HG03378 (cell line): Measurements from ENCODE around the gene SEMA4D.
"Not testable (repeated sequence)": the region's sequence is repeated elsewhere in the genome, so short reads cannot be mapped to it uniquely, and the experiment has no call there.

ENCODE experiments used
- ATAC-seq: cut with Tn5 transposase; IDR thresholded peaks from one replicate; pipeline ENCODE4 v1.9.1; 2021; ENCODE audit warnings: mild to moderate bottlenecking, moderate library complexity; ENCODE audit not compliant: unreplicated experiment

Gene SEMA4D

DNA sequence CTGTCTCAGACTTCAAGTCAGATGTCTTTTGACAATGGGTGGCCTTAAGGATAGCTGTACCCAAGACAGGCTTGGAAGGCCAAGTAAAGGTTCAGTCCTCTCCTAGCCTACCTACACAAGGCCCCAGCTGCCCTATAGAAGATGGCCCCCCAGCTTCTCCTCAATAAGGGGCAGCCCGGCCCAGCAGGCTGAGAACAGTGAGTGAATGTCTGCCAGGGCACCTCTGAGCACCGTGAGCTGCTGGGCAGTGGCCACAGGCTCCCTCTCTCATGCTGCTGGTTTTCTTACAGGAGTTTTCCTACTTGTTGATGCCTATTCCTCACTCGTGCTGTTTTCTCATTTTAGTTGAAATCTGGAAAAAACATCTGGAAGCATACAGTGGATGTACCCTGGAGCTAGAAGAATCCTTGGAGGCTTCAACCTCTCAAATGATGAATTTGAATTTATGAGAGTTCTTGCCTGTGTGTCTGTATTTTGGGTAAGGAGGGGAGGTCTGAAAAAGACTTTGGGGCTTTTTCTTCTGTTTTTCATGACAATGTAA, 139.5 kb downstream of the SEMA4D start:
- no peak for ATAC-seq

DNA sequence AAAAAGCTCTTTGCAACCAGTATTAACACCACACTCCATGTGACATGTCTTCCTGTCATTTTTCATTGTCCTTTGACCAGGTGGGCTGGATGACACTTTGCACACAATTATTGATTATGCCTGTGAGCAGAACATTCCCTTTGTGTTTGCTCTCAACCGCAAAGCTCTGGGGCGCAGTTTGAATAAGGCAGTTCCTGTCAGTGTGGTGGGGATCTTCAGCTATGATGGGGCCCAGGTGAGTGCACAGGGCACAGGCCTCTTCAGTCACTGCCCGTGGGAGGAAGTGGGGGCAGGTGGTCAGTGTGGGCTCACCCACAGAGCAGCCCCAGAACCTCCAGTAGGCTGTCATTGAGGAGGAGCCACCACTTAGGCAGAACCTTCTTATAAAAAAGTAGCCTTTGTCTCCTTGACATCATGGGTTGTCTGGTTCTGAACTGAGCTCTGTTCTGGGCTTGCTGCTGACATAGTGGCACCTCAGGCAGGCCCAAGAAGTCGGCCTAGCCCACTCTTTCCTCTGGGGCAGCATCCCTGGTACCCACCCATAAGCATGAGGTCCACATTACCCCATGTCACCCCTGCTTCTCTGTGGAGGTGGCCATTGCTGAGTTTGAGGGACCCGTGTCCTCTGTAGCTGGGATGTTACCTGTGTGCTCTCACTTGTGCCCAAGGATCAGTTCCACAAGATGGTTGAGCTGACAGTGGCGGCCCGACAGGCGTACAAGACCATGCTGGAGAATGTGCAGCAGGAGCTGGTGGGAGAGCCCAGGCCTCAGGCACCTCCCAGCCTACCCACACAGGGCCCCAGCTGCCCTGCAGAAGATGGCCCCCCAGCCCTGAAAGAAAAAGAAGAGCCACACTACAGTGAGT, 140.3 kb downstream of the SEMA4D start:
- ATAC-seq, result no peak

DNA sequence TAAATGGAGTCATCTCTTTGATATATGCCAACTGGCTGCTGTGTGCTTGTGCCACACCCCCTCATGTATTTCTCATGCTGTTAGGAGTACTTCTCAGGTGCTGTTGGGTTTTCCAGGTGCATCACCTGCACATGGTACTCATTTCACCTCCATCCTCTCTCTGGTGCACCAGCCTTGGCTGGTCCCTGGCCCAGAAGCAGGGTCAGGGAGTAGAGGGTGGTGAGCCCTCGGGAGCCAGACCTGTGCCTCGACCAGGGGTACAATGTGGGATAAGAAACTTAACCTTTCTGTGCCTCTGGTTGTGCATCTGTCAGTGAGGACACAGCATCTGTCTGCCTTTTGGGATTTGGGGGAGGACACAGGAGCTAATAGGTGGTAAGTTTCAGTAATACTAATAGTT, 141.1 kb downstream of the SEMA4D start:
- no peak for ATAC-seq

DNA sequence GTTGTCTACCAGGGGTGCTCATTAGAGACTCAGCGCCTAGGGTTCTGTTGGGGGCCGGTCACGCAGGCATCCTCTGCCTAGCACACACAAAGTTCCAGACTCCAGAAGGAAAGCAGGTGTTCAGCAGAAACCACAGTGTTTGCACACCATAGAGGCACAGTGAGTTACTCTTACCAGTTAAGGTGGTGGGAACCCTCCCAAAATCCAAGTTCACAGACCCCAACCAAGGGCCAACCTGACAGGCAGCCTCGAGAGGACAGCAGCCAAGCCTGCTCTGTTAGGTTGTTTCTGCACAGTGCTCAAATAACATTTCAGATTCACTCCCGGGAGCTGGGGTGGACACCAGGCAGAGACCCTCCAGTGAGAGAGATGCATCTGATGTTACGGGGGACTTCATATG, 143.4 kb downstream of the SEMA4D start:
- no peak for ATAC-seq

DNA sequence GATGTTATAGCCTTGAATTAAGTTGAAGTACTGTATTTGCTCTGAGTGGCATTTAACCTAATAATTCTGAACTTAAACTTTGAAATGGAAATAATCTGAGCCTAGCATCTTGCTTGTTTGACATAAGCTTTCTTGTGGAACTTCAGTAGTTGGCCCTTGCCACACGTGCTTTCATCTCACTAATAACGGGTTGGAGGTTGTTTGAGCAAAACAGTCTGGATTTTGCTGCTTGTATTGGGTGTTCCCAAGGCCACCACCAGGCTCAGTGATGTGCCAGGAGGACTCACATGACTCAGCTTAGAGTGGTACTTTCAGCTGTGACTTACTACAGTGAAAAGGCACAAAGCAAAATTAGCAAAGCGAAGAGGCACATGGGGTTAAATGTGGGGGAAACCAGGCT, 143.9 kb downstream of the SEMA4D start:
- ATAC-seq, result no peak

DNA sequence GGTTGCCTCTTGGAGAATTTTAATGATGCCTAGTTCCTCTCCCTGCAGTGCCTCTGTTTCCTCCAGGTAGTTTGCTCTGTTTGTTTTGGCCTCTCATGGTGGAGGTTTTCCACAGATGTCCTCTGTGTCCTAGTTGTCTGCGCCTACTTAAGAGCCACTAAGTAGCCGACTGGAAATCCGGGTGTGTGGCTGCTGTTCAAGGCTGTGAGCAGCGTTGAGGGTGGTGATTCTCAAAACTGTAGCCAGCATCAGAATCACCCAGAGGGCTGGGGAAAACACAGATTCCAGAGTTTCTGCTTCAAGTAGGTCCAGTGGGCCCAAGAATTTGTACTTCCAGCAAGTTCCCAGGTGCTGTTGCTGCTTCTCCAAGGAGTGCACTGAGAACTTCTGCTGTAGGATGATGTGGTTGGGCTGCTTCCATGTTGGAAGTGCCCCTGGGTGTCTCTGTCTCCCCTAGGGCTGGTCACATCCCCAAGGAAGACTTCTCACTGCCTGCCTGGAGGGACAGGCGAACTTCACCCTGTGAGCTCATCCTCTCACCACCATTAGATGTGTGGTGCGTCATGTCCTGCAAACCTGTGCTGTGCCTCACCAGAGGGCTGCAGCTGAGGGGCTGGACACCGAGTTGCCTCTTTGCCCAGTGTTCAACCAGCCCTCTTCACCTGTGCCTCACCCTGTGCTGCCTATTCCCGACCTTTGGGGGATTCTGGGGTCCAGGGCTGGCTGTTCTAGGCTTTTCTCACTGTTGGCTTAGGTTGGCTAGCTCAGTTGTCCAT, 144.9 kb downstream of the SEMA4D start:
- no peak for ATAC-seq

DNA sequence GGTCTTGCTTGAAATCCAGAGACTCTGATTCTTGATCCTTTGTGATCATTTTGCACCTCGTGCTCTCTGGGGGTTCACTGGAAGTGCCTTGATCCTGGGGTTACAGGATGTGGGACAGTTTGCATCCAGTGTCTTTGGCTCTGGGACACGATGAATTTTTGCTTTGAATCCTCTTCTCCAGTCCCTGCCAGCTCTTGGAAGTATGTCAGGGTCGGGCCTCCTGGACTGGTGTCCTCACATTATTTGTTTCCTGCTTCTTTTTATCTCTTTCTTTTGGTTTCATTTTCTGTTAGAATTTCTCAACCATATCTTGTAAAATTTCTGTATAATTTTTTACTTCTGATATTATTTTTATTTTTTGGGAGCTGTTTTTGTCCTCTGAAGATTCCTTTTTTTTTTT, 145.5 kb downstream of the SEMA4D start:
- no peak for ATAC-seq

DNA sequence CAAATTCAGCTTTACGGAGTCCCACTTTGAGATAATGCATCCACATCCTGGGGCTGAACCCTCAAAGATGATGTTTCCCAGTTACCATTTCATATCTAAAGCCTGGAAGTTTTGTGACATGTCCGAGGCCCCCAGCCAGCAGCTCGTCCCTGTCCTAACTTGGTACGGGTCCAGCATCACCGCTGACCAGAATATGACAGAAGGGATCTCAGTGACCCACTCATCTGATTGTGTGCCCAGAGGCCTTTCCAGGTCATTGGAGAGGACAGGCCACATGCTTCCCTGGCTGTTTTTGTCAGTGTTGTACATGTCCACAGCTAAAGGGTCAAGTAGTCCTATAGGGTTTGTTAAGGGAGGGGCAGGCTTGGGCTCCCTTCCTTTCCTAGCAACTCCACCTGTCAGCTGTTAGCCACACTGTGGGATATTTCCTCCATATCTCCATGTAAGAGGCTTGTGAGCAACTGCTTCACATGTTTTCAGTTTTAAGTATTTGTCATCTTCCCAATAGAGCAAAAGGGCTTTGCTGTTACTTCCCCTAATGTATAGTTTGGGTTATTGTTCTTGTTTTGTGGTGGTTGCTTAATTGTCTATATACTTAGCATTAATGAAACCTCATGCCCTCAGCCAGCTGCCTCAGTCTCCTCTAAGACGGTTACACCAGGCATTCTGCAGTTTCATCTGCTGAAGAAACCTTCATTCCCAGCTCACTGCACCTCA, 146.2 kb downstream of the SEMA4D start:
- ATAC-seq, result no peak

DNA sequence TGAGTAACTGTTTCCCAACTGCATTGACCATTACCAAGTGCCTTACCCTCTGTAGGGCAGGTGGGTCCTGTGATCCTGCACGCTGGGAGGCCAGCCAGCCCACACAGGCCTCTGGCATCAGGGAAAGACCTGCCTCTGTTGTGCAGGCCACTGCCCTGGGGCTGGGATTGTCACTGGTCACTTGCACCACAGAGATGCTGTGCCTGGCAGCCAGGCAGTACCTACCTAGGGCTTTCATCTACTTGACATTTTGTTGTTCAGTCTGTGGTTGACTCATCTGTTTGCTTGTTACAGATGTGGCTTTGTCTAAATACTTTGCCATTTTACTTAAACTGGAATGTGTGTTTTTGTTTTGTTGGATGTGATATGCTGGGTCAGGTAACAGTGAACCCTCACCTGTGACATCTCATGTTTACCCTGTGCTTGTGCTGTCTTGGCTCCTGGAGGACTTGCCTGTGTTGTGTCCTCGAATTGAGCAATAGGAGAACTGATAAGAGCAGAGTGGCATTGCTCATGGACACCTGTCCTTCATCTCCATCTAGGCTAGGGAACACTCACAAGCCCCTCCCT, 146.8 kb downstream of the SEMA4D start:
- no peak for ATAC-seq

DNA sequence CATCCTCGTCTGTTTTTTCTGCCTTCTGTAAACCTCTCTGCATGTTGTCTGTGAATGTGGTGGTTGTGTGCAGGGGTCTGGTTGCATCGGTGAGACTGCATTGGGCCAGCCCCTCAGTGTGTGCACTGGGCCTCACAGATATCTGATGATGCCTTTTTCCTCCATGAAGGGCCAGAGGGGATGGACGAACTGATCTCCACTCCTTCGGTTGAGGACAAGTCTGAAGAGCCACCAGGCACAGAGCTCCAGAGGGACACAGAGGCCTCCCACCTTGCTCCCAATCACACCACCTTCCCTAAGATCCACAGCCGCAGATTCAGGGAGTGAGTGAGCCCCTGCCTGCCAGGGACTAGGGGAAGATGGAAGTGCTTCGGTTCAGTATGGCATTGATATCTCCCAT, 148.3 kb downstream of the SEMA4D start:
- no peak for ATAC-seq

DNA sequence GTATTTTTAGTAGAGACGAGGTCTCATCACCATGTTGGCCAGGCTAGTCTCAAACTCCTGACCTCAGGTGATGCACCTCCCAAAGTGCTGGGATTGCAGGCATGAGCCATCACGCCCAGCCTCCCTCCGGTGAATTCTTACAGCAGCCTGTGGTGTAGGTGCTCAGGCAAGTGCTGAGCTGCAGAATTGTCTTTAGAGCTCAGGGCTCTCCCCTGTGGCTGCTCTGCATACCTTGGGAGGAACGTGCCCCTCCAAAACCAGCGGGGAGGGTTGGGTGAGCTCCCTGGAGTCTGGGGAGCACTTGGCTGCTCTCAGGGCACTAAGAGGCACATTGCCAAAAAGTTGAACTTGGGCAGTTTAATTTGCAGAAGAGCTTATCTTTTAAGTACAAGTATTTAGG, 150.3 kb downstream of the SEMA4D start:
- ATAC-seq, result no peak

DNA sequence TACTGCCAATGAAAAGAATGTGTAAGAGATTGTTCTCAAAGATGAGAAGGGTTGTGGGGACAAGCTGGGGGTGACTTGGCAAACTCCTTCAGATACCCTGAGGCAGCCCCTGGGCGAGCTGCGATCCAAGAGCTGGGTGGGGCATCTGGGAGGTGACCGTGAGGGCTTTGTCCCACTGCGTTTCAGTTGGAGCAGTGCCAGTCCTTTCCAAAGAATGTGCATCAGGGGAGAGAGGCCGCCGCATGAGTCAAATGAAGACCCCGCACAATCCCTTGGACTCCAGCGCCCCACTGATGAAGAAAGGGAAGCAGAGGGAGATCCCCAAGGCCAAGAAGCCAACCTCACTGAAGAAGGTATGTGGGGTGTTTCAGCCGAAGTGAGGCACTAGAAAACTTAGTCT, 151.2 kb downstream of the SEMA4D start:
- no peak for ATAC-seq

DNA sequence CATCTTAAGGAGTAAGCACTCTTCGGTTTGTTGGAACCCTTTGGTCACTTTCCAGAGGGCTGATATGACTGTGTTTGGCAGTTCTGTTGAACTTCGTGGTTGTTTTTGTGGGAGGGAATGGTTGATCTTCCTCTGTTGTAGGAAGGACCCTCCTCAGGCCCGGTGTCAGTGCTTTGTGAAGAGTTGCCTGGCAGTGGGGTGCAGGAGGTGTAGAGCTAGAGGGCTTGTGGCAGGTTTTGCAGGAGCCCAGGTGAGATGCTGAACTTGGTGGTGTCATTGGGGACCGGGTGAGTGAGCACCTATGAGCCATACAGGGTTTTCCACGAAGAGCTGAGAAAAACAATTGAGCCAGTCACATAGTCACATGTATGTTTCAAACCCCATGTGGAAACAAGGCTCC, 152.4 kb downstream of the SEMA4D start:
- ATAC-seq, result no peak

DNA sequence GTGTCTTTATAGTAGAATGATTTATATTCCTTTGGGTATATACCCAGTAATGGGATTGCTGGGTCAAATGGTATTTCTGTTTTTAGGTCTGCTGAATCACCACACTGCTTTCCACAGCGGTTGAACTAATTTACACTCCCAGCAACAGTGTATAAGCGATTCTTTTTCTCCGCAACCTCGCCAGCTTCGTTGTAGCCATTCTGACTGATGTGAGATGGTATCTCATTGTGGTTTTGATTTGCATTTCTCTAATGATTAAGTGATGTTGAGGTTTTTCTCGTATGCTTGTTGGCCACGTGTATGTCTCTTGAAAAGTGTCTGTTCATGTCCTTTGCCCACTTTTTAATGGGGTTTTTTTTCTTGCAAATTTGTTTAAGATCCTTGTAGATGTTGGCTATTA, 154.1 kb downstream of the SEMA4D start:
- not testable (repeated sequence) for ATAC-seq

DNA sequence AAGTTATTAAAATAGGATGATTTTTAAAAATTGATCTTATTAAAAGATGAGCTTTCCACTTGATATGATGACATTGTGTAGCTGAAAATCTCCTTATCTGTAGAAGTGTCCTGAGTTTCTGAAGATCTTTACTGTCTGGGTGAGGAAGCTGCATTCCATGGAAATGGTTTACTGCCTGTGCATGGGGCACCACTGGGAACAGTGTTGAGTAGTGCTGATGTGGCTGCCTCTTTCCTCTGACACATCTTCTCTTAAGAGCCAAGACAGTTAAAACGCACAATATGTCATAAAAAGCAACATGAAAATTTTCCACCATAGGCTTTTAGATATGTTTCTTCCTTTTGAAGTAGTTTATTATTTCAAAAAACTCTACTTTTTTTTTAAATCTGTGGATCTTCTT, 155.0 kb downstream of the SEMA4D start:
- ATAC-seq, result no peak

DNA sequence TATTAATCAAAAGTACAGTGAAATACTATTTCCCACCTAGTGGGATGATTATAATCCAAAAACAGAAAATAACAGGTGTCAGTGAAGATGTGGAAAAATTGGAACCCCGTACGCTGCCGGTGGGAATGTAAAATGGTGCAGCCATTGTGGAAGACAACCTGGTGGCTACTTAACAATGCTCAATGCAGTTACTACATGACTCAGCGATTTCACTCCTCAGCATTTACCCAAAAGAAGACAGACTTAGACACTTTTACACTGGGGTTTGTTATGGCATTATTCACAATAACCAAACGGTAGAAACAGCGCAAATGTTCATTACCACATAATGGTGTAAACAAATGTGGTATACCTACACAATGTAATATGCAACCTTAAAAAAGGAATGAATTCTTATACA, 155.7 kb downstream of the SEMA4D start:
- ATAC-seq, result no peak

DNA sequence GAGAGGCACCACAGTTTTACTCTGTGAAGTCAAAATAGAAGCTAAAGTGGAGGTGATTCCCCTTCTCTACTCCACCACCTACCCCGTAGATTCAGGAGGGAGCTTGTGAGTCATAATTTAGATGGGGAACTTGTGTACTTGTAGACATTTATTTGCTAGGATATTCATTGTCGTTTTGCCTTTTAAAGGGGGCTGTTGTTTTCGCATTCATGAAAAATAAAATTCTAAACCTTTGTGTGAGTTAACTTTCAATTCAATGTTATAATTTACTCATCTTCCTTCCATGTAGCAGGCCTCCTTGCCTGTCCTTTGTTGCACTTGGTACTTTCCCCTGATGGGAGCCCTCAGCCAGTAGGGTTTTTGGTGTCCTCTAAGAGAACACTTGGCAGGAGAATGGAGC, 157.6 kb downstream of the SEMA4D start:
- no peak for ATAC-seq

DNA sequence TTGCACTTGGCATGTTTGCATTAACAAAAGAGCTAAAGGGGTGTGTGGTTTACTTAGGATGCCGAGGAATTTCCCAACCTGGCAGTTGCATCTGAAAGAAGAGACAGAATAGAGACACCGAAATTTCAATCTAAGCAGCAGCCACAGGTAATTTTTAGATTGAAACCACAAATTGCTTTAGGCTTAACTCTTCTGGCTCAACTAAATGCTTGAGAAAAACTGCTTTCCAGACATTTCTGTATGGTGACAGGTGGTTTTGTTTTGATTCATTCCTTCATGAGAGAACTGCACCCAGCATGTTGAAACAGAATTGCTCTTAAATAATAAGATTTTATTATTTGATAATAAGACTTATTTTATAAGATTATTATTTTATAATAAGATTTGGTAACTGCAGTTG, 158.1 kb downstream of the SEMA4D start:
- ATAC-seq, result no peak

DNA sequence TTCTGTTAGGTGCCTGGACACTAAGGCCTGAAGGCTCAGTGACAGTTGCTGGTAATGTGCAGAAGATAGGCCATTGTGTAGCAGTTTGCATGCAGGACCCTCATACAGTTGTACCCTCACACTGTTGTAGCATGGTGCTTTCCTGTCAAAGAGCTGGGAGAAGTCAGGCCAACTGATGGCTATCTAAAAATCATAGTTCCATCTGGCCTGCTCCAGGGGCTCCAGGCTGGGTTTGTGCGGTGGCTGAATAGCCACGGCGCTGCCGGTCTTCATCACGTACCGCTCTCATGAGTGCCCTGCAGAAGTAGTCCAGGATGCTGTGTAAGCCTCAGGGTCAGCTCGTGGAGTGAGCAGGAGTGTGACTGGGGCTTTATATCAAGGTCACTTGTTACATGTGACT, 167.4 kb downstream of the SEMA4D start:
- no peak for ATAC-seq

DNA sequence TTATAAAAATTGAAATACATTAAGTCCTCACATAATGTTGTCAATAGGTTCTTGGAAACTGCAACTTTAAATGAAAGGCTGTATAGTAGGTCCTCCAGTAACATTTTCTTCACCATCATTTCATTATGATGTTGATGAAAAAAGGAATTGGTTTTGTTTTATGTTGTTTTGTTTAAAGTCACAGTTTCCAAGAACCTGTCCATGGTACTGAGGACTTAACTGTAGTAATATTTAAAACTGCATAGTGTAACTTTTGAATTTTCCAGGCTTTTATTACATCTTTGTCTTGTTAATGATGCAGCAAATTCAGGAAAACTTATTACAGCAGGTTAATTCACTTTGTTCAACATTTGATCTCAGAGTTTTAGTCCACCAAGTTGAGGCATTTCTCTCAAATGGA, 168.0 kb downstream of the SEMA4D start:
- no peak for ATAC-seq

DNA sequence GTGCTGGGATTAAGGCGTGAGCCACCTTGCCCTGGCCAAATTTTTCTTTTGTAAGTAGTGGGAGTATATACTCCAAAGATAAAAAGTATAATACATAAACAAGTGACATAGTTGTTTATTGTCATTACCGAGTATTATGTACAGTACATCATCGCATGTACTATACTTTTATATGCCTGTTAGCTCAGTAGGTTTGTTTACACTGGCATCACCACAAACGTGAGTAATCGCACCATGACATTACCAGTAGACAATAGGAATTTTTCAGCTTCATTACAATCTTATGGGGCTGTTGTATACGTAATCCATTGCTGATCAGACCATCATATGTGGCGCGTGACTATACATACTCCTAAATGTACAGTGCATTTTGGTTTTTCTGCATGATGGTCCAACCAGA, 169.8 kb downstream of the SEMA4D start:
- no peak for ATAC-seq
